K562 (cell line): ENCODE measurements around the gene OR10A3. TPM values are rescaled to one million over a fixed set of nuclear protein-coding genes. Genes with fewer than 3 reads are reported as not detected.

ENCODE experiments used
- ATF6 ChIP-seq: sonication (generic); formaldehyde crosslinking; IDR thresholded peaks from 2 replicates; pipeline ENCODE4 v1.4.0; 2020; ENCODE audit warnings: mild to moderate bottlenecking, missing genetic modification reagents
- CHD7 ChIP-seq: fragments of 200-600 bp; sonication (generic); IDR thresholded peaks from one replicate; pipeline ENCODE4 v1.6.1; 2012; ENCODE audit warnings: mild to moderate bottlenecking, low read depth, low read length, inconsistent platforms
- FOXJ2 ChIP-seq: fragments of 200-800 bp; sonication (Bioruptor generic); IDR thresholded peaks from 2 replicates; pipeline ENCODE4 v1.6.1; 2016; ENCODE audit warnings: missing genetic modification characterization, missing compliant biosample characterization
- HINFP ChIP-seq: fragments of 450-650 bp; conservative IDR thresholded peaks from 2 replicates; pipeline ENCODE4 v1.6.1; 2016; ENCODE audit warnings: missing genetic modification characterization, low read depth, mild to moderate bottlenecking, control low read depth, missing compliant biosample characterization
- MAFK ChIP-seq: IDR thresholded peaks from 2 replicates; pipeline ENCODE4 v1.6.1; 2011; ENCODE audit warnings: low read length, improper control_type of control experiment
- MXD1 ChIP-seq: fragments of 250-450 bp; sonication (Bioruptor Pico); IDR thresholded peaks from 2 replicates; pipeline ENCODE4 v1.8.0; 2021; ENCODE audit warnings: borderline replicate concordance, mild to moderate bottlenecking, moderate library complexity; ENCODE audit not compliant: poor library complexity, severe bottlenecking
- SIRT6 ChIP-seq: IDR thresholded peaks from one replicate; pipeline ENCODE4 v1.6.1; 2012; ENCODE audit warnings: low read depth, mild to moderate bottlenecking, control low read depth, inconsistent platforms, low read length, moderate library complexity
- TFE3 ChIP-seq: fragments of 450-650 bp; formaldehyde crosslinking; IDR thresholded peaks from 2 replicates; pipeline ENCODE4 v1.4.0; 2020; ENCODE audit warnings: mild to moderate bottlenecking, mixed read lengths
- polyA plus RNA-seq, 8 experiments: library from polyadenylated mRNA; depleted of rRNA in 4 of 8; stranded (reverse) in 5 of 8; unstranded in 3 of 8; fragments of >200 nt; fragmentation: Nextera tagmentation in 2 of 8; fragmentation: Illumina TruSeq in 1 of 8; extraction: Ambion mirVana in 2 of 8; extraction: Trizol in 1 of 8; gene quantifications; 2 replicates each; pipeline versions ENCODE4 v1.2.1 to v1.2.3, GENCODE V29; 2011 to 2014; ENCODE audit warnings: inconsistent platforms in 1 of 8, missing spikeins in 1 of 8
- total RNA-seq, 7 experiments: library from RNA; depleted of rRNA in 6 of 7; stranded (reverse); fragments of >200 nt in 6 of 7; fragmentation: Illumina TruSeq in 2 of 7; extraction: Trizol in 2 of 7; gene quantifications; 2 replicates each; pipeline versions ENCODE4 v1.2.1 to v1.2.3, GENCODE V29; 2011 to 2021; ENCODE audit warnings: low replicate concordance in 1 of 7

Gene OR10A3
- total and polyA plus RNA-seq, 9 of the 15 experiments (the other 6 are each of a cell fraction or from before 2014, with no cell fraction given) = not detected

- no peak for TF ChIP-seq CHD7
- no peak; the same call in 1 of the 2 replicates for TF ChIP-seq ATF6 (CRISPR knock-in tag)
- peak; percentile 69; the same call in 1 of the 2 replicates for TF ChIP-seq FOXJ2
- TF ChIP-seq HINFP (tag) = no peak
- TF ChIP-seq MAFK = peak; percentile 4; the same call in 1 of the 2 replicates
- no peak for TF ChIP-seq MXD1 (CRISPR knock-in tag)
- no peak for TF ChIP-seq SIRT6
- TF ChIP-seq TFE3 (CRISPR knock-in tag) = peak; percentile 75
Measured at GRCh38 chr11:7986768-7987559, 45.5 kb upstream of the OR10A3 start, which contains the start of gene EIF3F (continued).
